IMR-90 (cell line): ENCODE results near the gene LRRC47. TPM values are rescaled to one million over a fixed set of nuclear protein-coding genes. Genes with fewer than 3 reads are reported as not detected.
A peak's percentile ranks its signal among the peaks of the same experiment; 100 is the strongest.

ENCODE experiments used
- ATAC-seq: fragments of 200-7000 bp; cut with Tn5 transposase; 2 replicates; pipeline ENCODE4 v1.9.1; 2020; ENCODE audit warnings: low read depth, mild to moderate bottlenecking, moderate library complexity
- BruUV-seq: library from RNA; stranded (reverse); fragments of 400-500 nt; replicated peaks from 2 replicates; lab custom pipeline; 2021; lab: Mats Ljungman, UMichigan
- CTCF ChIA-PET: fragments of 300-600 bp; formaldehyde crosslinking; extraction: SDS; loops from one replicate; lab custom pipeline; 2021; ENCODE audit warnings: antibody characterized with exemption; lab: Yijun Ruan, JAX
- POLR2A ChIA-PET: fragments of 300-600 bp; sonication (Branson Sonifier 250); formaldehyde crosslinking; loops from one replicate; lab custom pipeline; 2022; ENCODE audit warnings: antibody characterized with exemption; ENCODE audit not compliant: unreplicated experiment; lab: Charles Lee
- DNase-seq: peaks from one replicate; pipeline ENCODE4 v3.0.0; 2013
- H2AFZ ChIP-seq: replicated peaks from 2 replicates; pipeline ENCODE3; 2013; ENCODE audit warnings: low read length, mild to moderate bottlenecking; ENCODE audit not compliant: poor library complexity
- H2AK5ac ChIP-seq: 2 replicates; pipeline ENCODE4 v1.6.1; 2013; ENCODE audit warnings: low read depth, low read length, inconsistent platforms
- H2AK9ac ChIP-seq: replicated peaks from 2 replicates; pipeline ENCODE3; 2013; ENCODE audit warnings: mild to moderate bottlenecking, low read depth, low read length, moderate library complexity; ENCODE audit not compliant: poor library complexity
- H2BK120ac ChIP-seq: 2 replicates; pipeline ENCODE4 v1.6.1; 2013; ENCODE audit warnings: low read depth, low read length, inconsistent platforms
- H2BK15ac ChIP-seq: 3 replicates; pipeline ENCODE4 v1.6.1; 2013; ENCODE audit warnings: low read depth, low read length, inconsistent platforms
- H2BK20ac ChIP-seq: 2 replicates; pipeline ENCODE4 v1.6.1; 2013; ENCODE audit warnings: low read depth, mild to moderate bottlenecking, inconsistent platforms, low read length, moderate library complexity
- H2BK5ac ChIP-seq: 2 replicates; pipeline ENCODE4 v1.6.1; 2013; ENCODE audit warnings: mild to moderate bottlenecking, low read depth, low read length, inconsistent platforms; ENCODE audit not compliant: poor library complexity, severe bottlenecking
- H3K14ac ChIP-seq: replicated peaks from 2 replicates; pipeline ENCODE4 v1.6.1; 2013; ENCODE audit warnings: low read depth, low read length, inconsistent platforms
- H3K18ac ChIP-seq: 2 replicates; pipeline ENCODE4 v1.6.1; 2013; ENCODE audit warnings: low read depth, low read length, control low read depth
- H3K23ac ChIP-seq: 2 replicates; pipeline ENCODE4 v1.6.1; 2013; ENCODE audit warnings: low read depth, low read length, inconsistent platforms
- H3K27ac ChIP-seq: 2 replicates; pipeline ENCODE4 v1.5.1; 2013; ENCODE audit warnings: mild to moderate bottlenecking, control low read depth, low read length; ENCODE audit not compliant: insufficient read depth
- H3K27me3 ChIP-seq: 2 replicates; pipeline ENCODE4 v1.6.1; 2013; ENCODE audit warnings: low read length; ENCODE audit not compliant: control insufficient read depth, insufficient read depth
- H3K36me3 ChIP-seq: 2 replicates; pipeline ENCODE4 v1.6.1; 2013; ENCODE audit warnings: low read length, mixed read lengths; ENCODE audit not compliant: control insufficient read depth, insufficient read depth
- H3K4ac ChIP-seq: 2 replicates; pipeline ENCODE4 v1.6.1; 2013; ENCODE audit warnings: low read depth, low read length, inconsistent platforms
- H3K4me1 ChIP-seq: 2 replicates; pipeline ENCODE4 v1.6.1; 2013; ENCODE audit warnings: low read length, mixed read lengths; ENCODE audit not compliant: control insufficient read depth, insufficient read depth
- H3K4me2 ChIP-seq: 2 replicates; pipeline ENCODE4 v1.6.1; 2013; ENCODE audit warnings: low read depth, mild to moderate bottlenecking, control low read depth, low read length, moderate library complexity
- H3K4me3 ChIP-seq: 2 replicates; pipeline ENCODE4 v1.5.1; 2013; ENCODE audit warnings: low read depth, mild to moderate bottlenecking, control low read depth, low read length, moderate library complexity; ENCODE audit not compliant: insufficient read depth
- H3K56ac ChIP-seq: 2 replicates; pipeline ENCODE4 v1.6.1; 2013; ENCODE audit warnings: low read length, inconsistent platforms; ENCODE audit not compliant: insufficient read depth; ENCODE audit errors: extremely low read depth
- H3K79me1 ChIP-seq, 2 experiments: 2 replicates each; pipeline ENCODE4 v1.6.1; 2013; ENCODE audit warnings: low read length in 2 of 2, inconsistent platforms in 1 of 2, low read depth in 1 of 2
- H3K9ac ChIP-seq: 2 replicates; pipeline ENCODE4 v1.6.1; 2013; ENCODE audit warnings: low read depth, low read length, control low read depth
- H3K9me1 ChIP-seq: 2 replicates; pipeline ENCODE4 v1.6.1; 2013; ENCODE audit warnings: low read length, inconsistent platforms; ENCODE audit not compliant: insufficient read depth
- H3K9me3 ChIP-seq: 2 replicates; pipeline ENCODE4 v1.6.1; 2013; ENCODE audit warnings: low read length; ENCODE audit not compliant: control insufficient read depth, insufficient read depth
- H4K20me1 ChIP-seq: 2 replicates; pipeline ENCODE4 v1.6.1; 2013; ENCODE audit warnings: low read length, inconsistent platforms; ENCODE audit not compliant: insufficient read depth
- H4K5ac ChIP-seq: 2 replicates; pipeline ENCODE4 v1.6.1; 2013; ENCODE audit warnings: mild to moderate bottlenecking, low read depth, low read length, control low read depth
- H4K8ac ChIP-seq, 2 experiments: 2 replicates each; pipeline ENCODE4 v1.6.1; 2013; ENCODE audit warnings: low read depth in 2 of 2, low read length in 2 of 2, control low read depth in 1 of 2, inconsistent platforms in 1 of 2
- H4K91ac ChIP-seq: 2 replicates; pipeline ENCODE4 v1.6.1; 2013; ENCODE audit warnings: low read depth, low read length, inconsistent platforms; ENCODE audit not compliant: insufficient read depth
- CEBPB ChIP-seq: IDR thresholded peaks from 2 replicates; pipeline ENCODE4 v1.6.1; 2012; ENCODE audit warnings: low read depth, low read length, improper control_type of control experiment
- CTCF ChIP-seq: conservative IDR thresholded peaks from 2 replicates; pipeline ENCODE4 v1.5.1; 2012; ENCODE audit warnings: mild to moderate bottlenecking, low read depth, low read length, improper control_type of control experiment
- FOS ChIP-seq: fragments of 150-350 bp; IDR thresholded peaks from 2 replicates; pipeline ENCODE4 v1.6.1; 2016; ENCODE audit warnings: low read depth, low read length
- MAZ ChIP-seq: IDR thresholded peaks from 2 replicates; pipeline ENCODE4 v1.6.1; 2012; ENCODE audit warnings: low read depth, mild to moderate bottlenecking, low read length, improper control_type of control experiment, moderate library complexity, borderline replicate concordance
- MXI1 ChIP-seq: IDR thresholded peaks from 2 replicates; pipeline ENCODE4 v1.6.1; 2012; ENCODE audit warnings: low read depth, mild to moderate bottlenecking, low read length, moderate library complexity, borderline replicate concordance
- POLR2A ChIP-seq: IDR thresholded peaks from 2 replicates; pipeline ENCODE4 v1.6.1; 2012; ENCODE audit warnings: mild to moderate bottlenecking, low read depth, low read length
- RAD21 ChIP-seq: IDR thresholded peaks from 2 replicates; pipeline ENCODE4 v1.6.1; 2012; ENCODE audit warnings: low read length, improper control_type of control experiment
- USF2 ChIP-seq: fragments of 150-350 bp; IDR thresholded peaks from 2 replicates; pipeline ENCODE4 v1.6.1; 2017; ENCODE audit warnings: mild to moderate bottlenecking, antibody characterized with exemption, low read length, low read depth
- WGBS, 2 experiments: methylation state at CpG; one replicate each; pipeline versions ENCODE4 v1.1.5 to v1.1.7; 2013; ENCODE audit warnings: missing lambda C conversion rate in 2 of 2; ENCODE audit not compliant: insufficient read length in 1 of 2; ENCODE audit errors: extremely low coverage in 2 of 2; 5-methylcytosine and 5-hydroxymethylcytosine counted together
- dilution Hi-C: fragments of 300-500 bp; cut with HindIII; formaldehyde crosslinking; loops from one replicate; pipeline ENCODE4 v1.14.3; 2018; ENCODE audit warnings: low sequenced_read_pairs; ENCODE audit not compliant: unreplicated experiment
- in situ Hi-C: fragments of 300-500 bp; cut with MboI; formaldehyde crosslinking; loops from 3 replicates; pipeline ENCODE4 v1.14.3; 2019; ENCODE audit warnings: low sequenced_read_pairs, inconsistent platforms, mixed read lengths
- intact Hi-C: fragments of 100-400 bp; cut with micrococcal nuclease; formaldehyde crosslinking; loops from 2 replicates; pipeline ENCODE4 v1.10.0; 2022
- polyA plus RNA-seq, 3 experiments: library from polyadenylated mRNA; depleted of rRNA; stranded (reverse); fragments of >200 nt; gene quantifications; 2 replicates each; pipeline ENCODE4 v1.2.3, GENCODE V29; 2012; ENCODE audit warnings: low replicate concordance in 1 of 3
- total RNA-seq: library from RNA; depleted of rRNA; stranded (reverse); fragments of >200 nt; gene quantifications from 2 replicates; pipeline ENCODE4 v1.2.3, GENCODE V29; 2012

The LRRC47 gene
- total and polyA plus RNA-seq, 2 of the 4 experiments (the other 2 are of a cell fraction): 15.2 to 19.7 TPM

- Histone ChIP-seq H3K79me1 (peaks cover 15 to 27% of the 10 kb centered on the region in 2 experiments), H3K4me1 (peaks cover 8% of the 10 kb centered on the region; the same call in 1 of the 2 replicates), H2BK20ac (no peak overlapping the region), H3K4ac (peak overlapping the region; percentile 22; the same call in 1 of the 2 replicates), H2BK15ac (no peak overlapping the region), H3K27ac (no peak overlapping the region; the same call in 1 of the 2 replicates), H3K56ac (no peak overlapping the region), H4K8ac (peak overlapping the region; percentile 80 to 83; a peak in 2 of 4 replicates), H2AK9ac (peak overlapping the region; percentile 77), H4K20me1 (no peaks in the 10 kb centered on the region; the same call in 1 of the 2 replicates), H3K9me1 (peaks cover 10% of the 10 kb centered on the region; the same call in 1 of the 2 replicates), H3K14ac (no peak overlapping the region), H4K91ac (no peak overlapping the region), H3K18ac (no peak overlapping the region), H3K4me2 (peak overlapping the region; percentile 90), H2AK5ac (no peak overlapping the region), H2BK5ac (no peak overlapping the region), H4K5ac (no peak overlapping the region), H2AFZ (peak overlapping the region; percentile 93), H3K9ac (peak overlapping the region; percentile 65), H3K27me3 (peaks cover 11% of the 10 kb centered on the region), H3K36me3 (peaks cover 15% of the 10 kb centered on the region), H2BK120ac (no peak overlapping the region), H3K23ac (no peak overlapping the region), H3K4me3 (peak overlapping the region; percentile 63), H3K9me3 (no peaks in the 10 kb centered on the region)
- no TSS peak for BruUV-seq
- 13% methylated on average over 9 of the region's 73 CpGs; no CpG with 5 or more reads in 1 of the 2 experiments for WGBS, 2 experiments
- ChIA-PET CTCF (no interaction called here), POLR2A (no interaction called here)
- TF ChIP-seq POLR2A (peak; percentile 37; the same call in 1 of the 2 replicates), CEBPB (no peak), MXI1 (no peak), FOS (no peak), CTCF (no peak), RAD21 (no peak), MAZ (no peak), USF2 (no peak)
- DNase-seq: peak; percentile 55
- in situ Hi-C loops: no loop called here
- ATAC-seq: peak; percentile 99
- intact Hi-C loops: loop anchor here (2.0 kb wide), 1 partner anchor 26 kb away; the partner anchor contains the start of gene SMIM1
- dilution Hi-C loops: no loop called here
Measured at GRCh38 chr1:3746830-3747521, 49.3 kb downstream of the LRRC47 start.
